ENCODE measurements around the gene CFAP298.

DNA sequence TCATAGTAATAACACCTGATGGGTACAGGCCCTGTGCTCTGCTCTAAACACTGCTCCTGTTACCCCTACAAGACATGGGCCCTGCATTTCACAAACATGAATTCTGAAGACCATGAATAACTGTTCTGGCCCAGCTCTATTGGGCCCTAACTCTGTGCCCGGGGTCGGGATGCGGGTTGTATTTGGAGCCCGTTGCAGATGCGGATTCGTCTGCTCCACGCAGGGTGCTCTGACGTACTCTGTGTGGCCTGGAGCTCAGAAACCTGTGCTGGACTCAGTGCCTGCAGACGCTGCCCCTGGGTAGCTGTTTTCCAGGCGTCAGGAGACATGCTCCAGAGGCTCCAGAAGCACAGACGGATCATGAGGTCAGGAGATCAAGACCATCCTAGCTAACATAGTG is 16.7 kb downstream of the CFAP298 start:
- TF ChIP-seq FOXA1 (IDR thresholded peaks at IDR 0.05): no peak
- no peak for TF ChIP-seq ZNF384 (IDR thresholded peaks at IDR 0.05)
- TF ChIP-seq ELF4 (IDR thresholded peaks at IDR 0.05): no peak
- TF ChIP-seq, protein P1, sequence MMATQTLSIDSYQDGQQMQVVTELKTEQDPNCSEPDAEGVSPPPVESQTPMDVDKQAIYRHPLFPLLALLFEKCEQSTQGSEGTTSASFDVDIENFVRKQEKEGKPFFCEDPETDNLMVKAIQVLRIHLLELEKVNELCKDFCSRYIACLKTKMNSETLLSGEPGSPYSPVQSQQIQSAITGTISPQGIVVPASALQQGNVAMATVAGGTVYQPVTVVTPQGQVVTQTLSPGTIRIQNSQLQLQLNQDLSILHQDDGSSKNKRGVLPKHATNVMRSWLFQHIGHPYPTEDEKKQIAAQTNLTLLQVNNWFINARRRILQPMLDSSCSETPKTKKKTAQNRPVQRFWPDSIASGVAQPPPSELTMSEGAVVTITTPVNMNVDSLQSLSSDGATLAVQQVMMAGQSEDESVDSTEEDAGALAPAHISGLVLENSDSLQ (IDR thresholded peaks at IDR 0.05): no peak
- TF ChIP-seq CTBP1 (IDR thresholded peaks at IDR 0.05; ENCODE audit: borderline replicate concordance): no peak
- TF ChIP-seq BHLHE40 (IDR thresholded peaks at IDR 0.05; ENCODE audit: borderline replicate concordance): no peak
- no peak for TF ChIP-seq ARNT (IDR thresholded peaks at IDR 0.05)
- TF ChIP-seq NFRKB (IDR thresholded peaks at IDR 0.05): no peak
- TF ChIP-seq FOXK2 (IDR thresholded peaks at IDR 0.05): no peak
- no peak for TF ChIP-seq LEF1 (IDR thresholded peaks at IDR 0.05; ENCODE audit: borderline replicate concordance)

Data from HEK293T (cell line).